ENCODE data around the gene GDPGP1.
"Not testable (repeated sequence)": the region's sequence is repeated elsewhere in the genome, so short reads cannot be mapped to it uniquely, and the experiment has no call there.

GDPGP1 gene
- long read RNA-seq: 0 reads

- H3K27ac ChIP-seq (replicated peaks): peak within 1 kb of the TSS; percentile 80
- no peaks in the 10 kb centered on the region for H3K27me3 ChIP-seq (ENCODE audit: insufficient read depth, poor library complexity, severe bottlenecking)
- H3K4me3 ChIP-seq (replicated peaks; ENCODE audit: insufficient read depth, low read length): peak within 1 kb of the TSS; percentile 80
- DNase-seq (ENCODE audit: low read depth in 1 of 2, low spot score in 1 of 2): no peak
- TF ChIP-seq POLR2AphosphoS5 (IDR thresholded peaks at IDR 0.05; ENCODE audit: low read depth) (peak; percentile 56; the same call in 1 of the 2 replicates), CTCF (IDR thresholded peaks at IDR 0.05; ENCODE audit: insufficient read depth, low read length) (no peak)
Measured at GRCh38 chr15:90234096-90234988, at the start of gene GDPGP1. Gene GDPGP1 (plus strand): TSS chr15:90234209. CDS start chr15:90240909, 6,700 bp downstream.

GRCh38 chr15:90184786-90185704 is 49.0 kb upstream of the GDPGP1 start:
- TF ChIP-seq CTCF (IDR thresholded peaks at IDR 0.05; ENCODE audit: insufficient read depth, low read length): no peak
- peak overlapping the region; percentile 50 for H3K27ac ChIP-seq (replicated peaks)
- no peaks in the 10 kb centered on the region for H3K27me3 ChIP-seq (ENCODE audit: insufficient read depth, poor library complexity, severe bottlenecking)
- DNase-seq (ENCODE audit: low read depth in 1 of 2, low spot score in 1 of 2): peak in 1 of 2 experiments; percentile 63
- H3K4me3 ChIP-seq (replicated peaks; ENCODE audit: insufficient read depth, low read length): peak overlapping the region; percentile 93

- no peak for TF ChIP-seq SPI1 (IDR thresholded peaks at IDR 0.05; ENCODE audit: borderline replicate concordance, low read depth)
- no peak for TF ChIP-seq CTCF (IDR thresholded peaks at IDR 0.05; ENCODE audit: insufficient read depth, low read length)
- TF ChIP-seq GABPA (IDR thresholded peaks at IDR 0.05; ENCODE audit: low read depth): no peak
- no peak for TF ChIP-seq POLR2AphosphoS5 (IDR thresholded peaks at IDR 0.05; ENCODE audit: low read depth)
- no peak for TF ChIP-seq REST (IDR thresholded peaks at IDR 0.05; ENCODE audit: insufficient replicate concordance, low read depth)
- no peak overlapping the region for H3K4me3 ChIP-seq (replicated peaks; ENCODE audit: insufficient read depth, low read length)
- no peaks in the 10 kb centered on the region for H3K27me3 ChIP-seq (ENCODE audit: insufficient read depth, poor library complexity, severe bottlenecking)
- no peak overlapping the region for H3K27ac ChIP-seq (replicated peaks)
- no peak for DNase-seq (ENCODE audit: low read depth in 1 of 2, low spot score in 1 of 2)
Measured at GRCh38 chr15:90187257-90187868, 46.6 kb upstream of the GDPGP1 start.

GRCh38 chr15:90188065-90188464 is 45.9 kb upstream of the GDPGP1 start:
- not testable (repeated sequence) for DNase-seq (ENCODE audit: low read depth in 1 of 2, low spot score in 1 of 2); H3K27me3 ChIP-seq (ENCODE audit: insufficient read depth, poor library complexity, severe bottlenecking); H3K4me3 ChIP-seq (replicated peaks; ENCODE audit: insufficient read depth, low read length)
- H3K27ac ChIP-seq (replicated peaks): peak overlapping the region; percentile 49

All from HL-60 (cell line).